ENCODE measurements around the gene RNF186. TPM values are rescaled to one million over a fixed set of nuclear protein-coding genes. Genes with fewer than 3 reads are reported as not detected.

The RNF186 gene
- total RNA-seq, 1 donor from 2014 or later, result not detected

- Mint-ChIP-seq H3K27me3 (no peaks in the 10 kb centered on the region), H3K36me3 (ENCODE audit: insufficient read depth) (peaks cover 2% of the 10 kb centered on the region), H3K9me3 (ENCODE audit: low read depth) (no peaks in the 10 kb centered on the region), H3K4me1 (ENCODE audit: low read depth) (peaks cover 3% of the 10 kb centered on the region), H3K27ac (no peak overlapping the region), H3K4me3 (ENCODE audit: low read depth) (no peak overlapping the region)
- DNase-seq (ENCODE audit: low spot score, unreplicated experiment), result no peak
- TF ChIP-seq, protein P1, sequence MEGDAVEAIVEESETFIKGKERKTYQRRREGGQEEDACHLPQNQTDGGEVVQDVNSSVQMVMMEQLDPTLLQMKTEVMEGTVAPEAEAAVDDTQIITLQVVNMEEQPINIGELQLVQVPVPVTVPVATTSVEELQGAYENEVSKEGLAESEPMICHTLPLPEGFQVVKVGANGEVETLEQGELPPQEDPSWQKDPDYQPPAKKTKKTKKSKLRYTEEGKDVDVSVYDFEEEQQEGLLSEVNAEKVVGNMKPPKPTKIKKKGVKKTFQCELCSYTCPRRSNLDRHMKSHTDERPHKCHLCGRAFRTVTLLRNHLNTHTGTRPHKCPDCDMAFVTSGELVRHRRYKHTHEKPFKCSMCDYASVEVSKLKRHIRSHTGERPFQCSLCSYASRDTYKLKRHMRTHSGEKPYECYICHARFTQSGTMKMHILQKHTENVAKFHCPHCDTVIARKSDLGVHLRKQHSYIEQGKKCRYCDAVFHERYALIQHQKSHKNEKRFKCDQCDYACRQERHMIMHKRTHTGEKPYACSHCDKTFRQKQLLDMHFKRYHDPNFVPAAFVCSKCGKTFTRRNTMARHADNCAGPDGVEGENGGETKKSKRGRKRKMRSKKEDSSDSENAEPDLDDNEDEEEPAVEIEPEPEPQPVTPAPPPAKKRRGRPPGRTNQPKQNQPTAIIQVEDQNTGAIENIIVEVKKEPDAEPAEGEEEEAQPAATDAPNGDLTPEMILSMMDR (IDR thresholded peaks at IDR 0.05; ENCODE audit: unreplicated experiment), result no peak
Observed at GRCh38 chr1:19770436-19771190, 44.5 kb downstream of the RNF186 start.

DNA sequence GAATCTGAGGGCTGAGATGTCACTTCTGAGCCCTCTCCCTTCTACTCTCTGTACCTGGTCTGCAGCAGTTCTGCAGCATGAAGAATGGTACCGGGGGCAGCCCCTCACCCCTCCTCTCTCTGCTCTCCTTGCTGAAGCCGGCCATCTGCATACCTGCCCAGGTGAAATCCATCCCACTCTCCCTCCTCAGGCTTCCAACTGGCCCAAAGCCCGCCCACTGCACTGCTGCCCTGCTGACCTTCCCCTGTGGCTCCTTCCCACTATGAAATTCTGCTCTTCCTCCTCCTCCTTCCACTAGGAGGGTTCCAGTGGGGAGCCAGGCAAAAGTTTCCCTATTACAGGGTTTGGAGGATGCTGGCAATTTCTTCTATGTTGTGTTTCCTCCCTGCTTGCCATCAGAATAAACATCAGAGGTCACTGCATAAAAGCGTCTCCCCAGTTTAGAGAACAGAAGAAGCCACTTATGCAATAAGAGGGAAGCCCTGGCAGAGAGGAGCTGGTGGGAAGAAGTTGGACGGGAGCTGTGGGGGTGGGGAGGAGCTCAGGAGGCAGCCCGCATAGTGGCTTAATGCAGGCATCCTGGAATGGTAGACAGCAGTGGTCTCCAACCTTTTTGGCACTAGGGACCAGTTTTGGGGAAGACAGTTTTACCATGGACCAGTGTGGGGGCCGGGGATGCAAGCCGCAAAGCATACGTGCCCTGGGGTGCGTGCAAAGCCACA is 45.7 kb downstream of the RNF186 start:
- Mint-ChIP-seq H3K4me1 (ENCODE audit: low read depth) (peaks cover 3% of the 10 kb centered on the region), H3K27ac (no peak overlapping the region), H3K27me3 (no peaks in the 10 kb centered on the region), H3K36me3 (ENCODE audit: insufficient read depth) (peaks cover 2% of the 10 kb centered on the region), H3K9me3 (ENCODE audit: low read depth) (no peaks in the 10 kb centered on the region), H3K4me3 (ENCODE audit: low read depth) (no peak overlapping the region)
- TF ChIP-seq, protein P1 (IDR thresholded peaks at IDR 0.05; ENCODE audit: unreplicated experiment), result no peak
- no peak for DNase-seq (ENCODE audit: low spot score, unreplicated experiment)

DNA sequence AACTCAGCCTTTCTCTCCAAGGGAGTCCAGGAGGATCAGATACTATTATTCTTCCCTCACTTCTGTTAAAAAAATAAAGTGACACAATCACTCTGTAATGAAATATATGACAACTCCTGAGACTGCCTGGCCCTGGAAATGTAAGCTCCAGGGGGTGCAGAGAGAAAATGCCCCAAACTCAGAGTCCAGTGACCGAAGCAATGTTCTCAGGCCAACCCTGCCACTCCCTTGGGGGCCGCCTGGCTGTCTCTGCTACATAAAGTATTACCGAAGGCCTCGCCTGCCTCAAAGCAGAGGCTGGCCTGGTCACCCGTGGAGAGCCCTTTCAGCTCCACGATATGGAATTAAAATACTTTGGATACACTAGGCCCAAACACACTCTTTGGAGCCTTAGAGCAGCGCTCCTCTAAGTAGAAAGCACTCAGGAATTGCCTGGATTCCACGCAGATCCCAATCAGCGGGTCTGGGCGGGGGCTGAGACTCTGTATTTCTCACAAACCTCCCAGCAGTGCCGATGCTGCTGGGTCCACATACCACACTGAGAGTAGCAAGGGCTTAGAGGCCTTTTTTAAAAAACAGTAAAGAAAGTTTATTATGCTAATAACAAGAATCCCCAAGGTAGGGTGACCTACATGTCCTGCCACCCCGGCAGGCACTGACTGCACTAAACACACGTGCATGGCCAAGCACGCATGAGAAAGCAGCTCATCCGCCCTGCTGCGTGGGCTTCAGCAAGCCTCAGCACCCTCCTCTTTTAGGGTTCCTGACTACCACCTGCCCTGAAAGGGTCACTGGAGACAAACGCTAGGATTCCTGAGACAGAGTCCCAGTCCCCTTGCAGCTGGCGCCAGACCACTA is 46.5 kb downstream of the RNF186 start:
- H3K27ac Mint-ChIP-seq, result no peak overlapping the region
- H3K27me3 Mint-ChIP-seq, result no peaks in the 10 kb centered on the region
- peaks cover 2% of the 10 kb centered on the region for H3K36me3 Mint-ChIP-seq (ENCODE audit: insufficient read depth)
- no peak for DNase-seq (ENCODE audit: low spot score, unreplicated experiment)
- no peaks in the 10 kb centered on the region for H3K9me3 Mint-ChIP-seq (ENCODE audit: low read depth)
- TF ChIP-seq, protein P1 (IDR thresholded peaks at IDR 0.05; ENCODE audit: unreplicated experiment), result no peak
- peaks cover 3% of the 10 kb centered on the region for H3K4me1 Mint-ChIP-seq (ENCODE audit: low read depth)
- no peak overlapping the region for H3K4me3 Mint-ChIP-seq (ENCODE audit: low read depth)

- H3K4me3 Mint-ChIP-seq (ENCODE audit: low read depth), result no peak overlapping the region
- no peak for DNase-seq (ENCODE audit: low spot score, unreplicated experiment)
- TF ChIP-seq, protein P1 (IDR thresholded peaks at IDR 0.05; ENCODE audit: unreplicated experiment), result no peak
- no peaks in the 10 kb centered on the region for H3K36me3 Mint-ChIP-seq (ENCODE audit: insufficient read depth)
- peaks cover 3% of the 10 kb centered on the region for H3K4me1 Mint-ChIP-seq (ENCODE audit: low read depth)
- H3K27me3 Mint-ChIP-seq, result no peaks in the 10 kb centered on the region
- H3K27ac Mint-ChIP-seq, result no peak overlapping the region
- H3K9me3 Mint-ChIP-seq (ENCODE audit: low read depth), result no peaks in the 10 kb centered on the region
Observed at GRCh38 chr1:19765623-19766022, 49.5 kb downstream of the RNF186 start.

DNA sequence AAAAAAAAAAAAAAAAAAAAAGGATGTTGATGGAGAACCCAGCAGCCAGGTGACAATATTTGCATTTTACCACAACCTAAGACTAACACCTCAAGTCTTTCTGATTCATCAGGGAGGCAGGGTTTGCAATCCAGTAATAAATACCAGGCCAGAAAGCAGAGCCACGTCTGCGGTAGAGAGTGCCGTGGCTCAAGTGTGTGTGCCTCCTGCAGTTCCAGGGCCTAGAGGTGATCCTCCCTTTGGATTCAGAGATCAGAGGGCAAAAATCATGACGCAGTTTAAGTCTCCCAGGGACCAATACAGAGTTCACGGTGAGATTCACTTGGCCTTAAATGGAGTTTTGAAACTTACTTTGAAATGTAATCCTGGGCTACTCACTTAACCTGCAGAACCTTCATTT is 50.2 kb downstream of the RNF186 start:
- Mint-ChIP-seq H3K36me3 (ENCODE audit: insufficient read depth) (no peaks in the 10 kb centered on the region), H3K27ac (no peak overlapping the region)

More for the DNA sequence above, 50.2 kb downstream of the RNF186 start:
- H3K4me3 Mint-ChIP-seq (ENCODE audit: low read depth), result no peak overlapping the region
- no peaks in the 10 kb centered on the region for H3K27me3 Mint-ChIP-seq
- DNase-seq (ENCODE audit: low spot score, unreplicated experiment), result no peak
- H3K4me1 Mint-ChIP-seq (ENCODE audit: low read depth), result peaks cover 3% of the 10 kb centered on the region
- no peaks in the 10 kb centered on the region for H3K9me3 Mint-ChIP-seq (ENCODE audit: low read depth)
- TF ChIP-seq, protein P1 (IDR thresholded peaks at IDR 0.05; ENCODE audit: unreplicated experiment), result no peak

Data from progenitor cell of endocrine pancreas (in vitro differentiated cells).